GM23338 (cell line): ENCODE measurements around the gene DACT2. TPM values are rescaled to one million over a fixed set of nuclear protein-coding genes. Genes with fewer than 3 reads are reported as not detected.

Experiments
- ATAC-seq: fragments of 200-7000 bp; cut with Tn5 transposase; 3 replicates; pipeline ENCODE4 v1.9.1; 2020
- DNase-seq: peaks from one replicate; pipeline ENCODE4 v3.0.0-alpha.2; 2015; ENCODE audit warnings: low spot score
- H2AFZ ChIP-seq: fragments of 200-600 bp; sonication (generic); 2 replicates; pipeline ENCODE4 v1.8.0; 2016; ENCODE audit warnings: antibody characterized with exemption, mild to moderate bottlenecking, moderate library complexity
- H3F3A ChIP-seq: fragments of 200-600 bp; sonication (generic); replicated peaks from 2 replicates; pipeline ENCODE4 v1.8.0; 2017; ENCODE audit warnings: antibody characterized with exemption, mixed run types, low read depth
- H3K27ac ChIP-seq: fragments of 200-600 bp; sonication (generic); 2 replicates; pipeline ENCODE4 v1.6.1; 2016; ENCODE audit warnings: low read depth
- H3K27me3 ChIP-seq: fragments of 200-600 bp; sonication (generic); 2 replicates; pipeline ENCODE4 v1.8.0; 2016; ENCODE audit warnings: mild to moderate bottlenecking, mixed run types, moderate library complexity; ENCODE audit not compliant: insufficient read depth
- H3K36me3 ChIP-seq: fragments of 200-600 bp; sonication (generic); 2 replicates; pipeline ENCODE4 v1.8.0; 2016; ENCODE audit warnings: mild to moderate bottlenecking; ENCODE audit not compliant: insufficient read depth
- H3K4me1 ChIP-seq: fragments of 200-600 bp; sonication (generic); 2 replicates; pipeline ENCODE4 v1.8.0; 2016; ENCODE audit warnings: mild to moderate bottlenecking, moderate library complexity; ENCODE audit not compliant: insufficient read depth
- H3K4me2 ChIP-seq: fragments of 200-600 bp; sonication (generic); 2 replicates; pipeline ENCODE4 v1.7.1; 2017; ENCODE audit warnings: mixed run types
- H3K4me3 ChIP-seq: fragments of 200-600 bp; sonication (generic); 2 replicates; pipeline ENCODE4 v1.6.1; 2016; ENCODE audit warnings: mixed run types
- H3K79me2 ChIP-seq: fragments of 200-600 bp; sonication (generic); replicated peaks from 2 replicates; pipeline ENCODE4 v1.8.0; 2017; ENCODE audit warnings: mild to moderate bottlenecking; ENCODE audit not compliant: insufficient read depth
- H3K9me2 ChIP-seq: fragments of 200-600 bp; sonication (generic); 2 replicates; pipeline ENCODE4 v1.8.0; 2017; ENCODE audit not compliant: insufficient read depth
- H4K20me1 ChIP-seq: fragments of 200-600 bp; sonication (generic); replicated peaks from 2 replicates; pipeline ENCODE4 v1.8.0; 2017; ENCODE audit warnings: mild to moderate bottlenecking; ENCODE audit not compliant: insufficient read depth
- H3K27ac Mint-ChIP-seq: 2 replicates; pipeline ENCODE4 v1.8.0; 2020; ENCODE audit warnings: inconsistent platforms, mild to moderate bottlenecking, moderate library complexity, mixed read lengths
- H3K27me3 Mint-ChIP-seq: 3 replicates; pipeline ENCODE4 v1.8.0; 2022; ENCODE audit warnings: low read depth, mild to moderate bottlenecking, moderate library complexity, mixed read lengths, inconsistent platforms; ENCODE audit not compliant: insufficient read depth, poor library complexity
- H3K36me3 Mint-ChIP-seq: 3 replicates; pipeline ENCODE4 v1.8.0; 2021; ENCODE audit warnings: low read depth, mild to moderate bottlenecking, inconsistent platforms, moderate library complexity, mixed read lengths
- H3K4me1 Mint-ChIP-seq: 3 replicates; pipeline ENCODE4 v1.8.0; 2020; ENCODE audit warnings: mild to moderate bottlenecking, inconsistent platforms, mixed read lengths
- H3K4me3 Mint-ChIP-seq: 3 replicates; pipeline ENCODE4 v1.8.0; 2021; ENCODE audit warnings: moderate library complexity, mild to moderate bottlenecking, inconsistent platforms, mixed read lengths
- H3K9me3 Mint-ChIP-seq: 3 replicates; pipeline ENCODE4 v1.8.0; 2020; ENCODE audit warnings: moderate library complexity, mild to moderate bottlenecking, inconsistent platforms, mixed read lengths
- CREB1 ChIP-seq: fragments of 250-450 bp; sonication (Bioruptor Pico); IDR thresholded peaks from 2 replicates; pipeline ENCODE4 v1.5.0; 2020; ENCODE audit warnings: low read depth, mild to moderate bottlenecking, moderate library complexity
- EZH2 ChIP-seq: fragments of 200-600 bp; sonication (generic); IDR thresholded peaks from one replicate; pipeline ENCODE4 v1.8.0; 2017; ENCODE audit warnings: antibody characterized with exemption, mild to moderate bottlenecking, low read depth; ENCODE audit not compliant: unreplicated experiment
- EZH2phosphoT487 ChIP-seq: fragments of 200-600 bp; sonication (generic); IDR thresholded peaks from one replicate; pipeline ENCODE4 v1.8.1; 2018; ENCODE audit warnings: antibody characterized with exemption; ENCODE audit not compliant: unreplicated experiment
- JUNB ChIP-seq: IDR thresholded peaks from one replicate; pipeline ENCODE4 v1.6.1; 2016; ENCODE audit warnings: antibody characterized with exemption; ENCODE audit not compliant: unreplicated experiment
- REST ChIP-seq: IDR thresholded peaks from one replicate; pipeline ENCODE4 v1.6.1; 2018; ENCODE audit warnings: antibody characterized with exemption; ENCODE audit not compliant: unreplicated experiment
- STAT1 ChIP-seq: IDR thresholded peaks from one replicate; pipeline ENCODE4 v1.6.1; 2016; ENCODE audit warnings: antibody characterized with exemption; ENCODE audit not compliant: unreplicated experiment
- ZNF114 ChIP-seq: fragments of 250-450 bp; sonication (Bioruptor Pico); IDR thresholded peaks from 2 replicates; pipeline ENCODE4 v1.5.0; 2020; ENCODE audit warnings: mild to moderate bottlenecking, moderate library complexity
- ZNF331 ChIP-seq: fragments of 250-450 bp; sonication (Bioruptor Pico); IDR thresholded peaks from 2 replicates; pipeline ENCODE4 v1.5.0; 2020; ENCODE audit warnings: low read depth, mild to moderate bottlenecking, moderate library complexity
- polyA plus RNA-seq: library from polyadenylated mRNA; unstranded; fragments of >200 nt; fragmentation: Nextera tagmentation; extraction: Ambion mirVana; gene quantifications from 2 replicates; pipeline ENCODE4 v1.2.1, GENCODE V29; 2016
- total RNA-seq: library from RNA; depleted of rRNA; stranded (reverse); fragments of >200 nt; shearing (Covaris generic); gene quantifications from 2 replicates; pipeline ENCODE4 v1.2.3, GENCODE V29; 2014
- TF ChIP-seq, protein P1 (sequence below): fragments of 250-450 bp; sonication (Bioruptor Pico); IDR thresholded peaks from 2 replicates; pipeline ENCODE4 v1.5.0; 2020; ENCODE audit warnings: mild to moderate bottlenecking, moderate library complexity
- TF ChIP-seq, protein P2 (sequence below): IDR thresholded peaks from 2 replicates; pipeline ENCODE4 v1.6.1; 2016; ENCODE audit warnings: antibody characterized with exemption
- TF ChIP-seq, protein P3 (sequence below), 2 experiments: fragments of 200-600 bp in 1 of 2; sonication (generic) in 1 of 2; conservative IDR thresholded peaks; 2 replicates each; pipeline versions ENCODE4 v1.5.1 to v1.6.1; 2016 to 2017; ENCODE audit warnings: antibody characterized with exemption in 2 of 2, low read depth in 2 of 2, mild to moderate bottlenecking in 2 of 2, moderate library complexity in 1 of 2

The DACT2 gene
- total and polyA plus RNA-seq, 2 experiments from 2014 or later: 1.8 to 10.6 TPM

GRCh38 chr6:168309997-168310396, 9.6 kb downstream of the DACT2 start:
- Histone ChIP-seq H2AFZ (no peak overlapping the region), H3K36me3 (no peaks in the 10 kb centered on the region), H3K4me1 (peaks cover 14% of the 10 kb centered on the region), H3K9me2 (no peaks in the 10 kb centered on the region), H3K4me3 (no peak overlapping the region), H3K4me2 (no peak overlapping the region), H3K79me2 (no peaks in the 10 kb centered on the region; the same call in 1 of the 2 replicates), H3K27me3 (no peaks in the 10 kb centered on the region), H3K27ac (no peak overlapping the region), H4K20me1 (no peaks in the 10 kb centered on the region), H3F3A (no peaks in the 10 kb centered on the region)
- no peak overlapping the region for H3K4me3 Mint-ChIP-seq
- no peak overlapping the region for H3K27ac Mint-ChIP-seq
- H3K36me3 Mint-ChIP-seq: no peaks in the 10 kb centered on the region; the same call in 2 of the 3 replicates
- H3K27me3 Mint-ChIP-seq: peaks cover 15% of the 10 kb centered on the region
- DNase-seq: no peak
- ATAC-seq: no peak
- TF ChIP-seq, protein P1, sequence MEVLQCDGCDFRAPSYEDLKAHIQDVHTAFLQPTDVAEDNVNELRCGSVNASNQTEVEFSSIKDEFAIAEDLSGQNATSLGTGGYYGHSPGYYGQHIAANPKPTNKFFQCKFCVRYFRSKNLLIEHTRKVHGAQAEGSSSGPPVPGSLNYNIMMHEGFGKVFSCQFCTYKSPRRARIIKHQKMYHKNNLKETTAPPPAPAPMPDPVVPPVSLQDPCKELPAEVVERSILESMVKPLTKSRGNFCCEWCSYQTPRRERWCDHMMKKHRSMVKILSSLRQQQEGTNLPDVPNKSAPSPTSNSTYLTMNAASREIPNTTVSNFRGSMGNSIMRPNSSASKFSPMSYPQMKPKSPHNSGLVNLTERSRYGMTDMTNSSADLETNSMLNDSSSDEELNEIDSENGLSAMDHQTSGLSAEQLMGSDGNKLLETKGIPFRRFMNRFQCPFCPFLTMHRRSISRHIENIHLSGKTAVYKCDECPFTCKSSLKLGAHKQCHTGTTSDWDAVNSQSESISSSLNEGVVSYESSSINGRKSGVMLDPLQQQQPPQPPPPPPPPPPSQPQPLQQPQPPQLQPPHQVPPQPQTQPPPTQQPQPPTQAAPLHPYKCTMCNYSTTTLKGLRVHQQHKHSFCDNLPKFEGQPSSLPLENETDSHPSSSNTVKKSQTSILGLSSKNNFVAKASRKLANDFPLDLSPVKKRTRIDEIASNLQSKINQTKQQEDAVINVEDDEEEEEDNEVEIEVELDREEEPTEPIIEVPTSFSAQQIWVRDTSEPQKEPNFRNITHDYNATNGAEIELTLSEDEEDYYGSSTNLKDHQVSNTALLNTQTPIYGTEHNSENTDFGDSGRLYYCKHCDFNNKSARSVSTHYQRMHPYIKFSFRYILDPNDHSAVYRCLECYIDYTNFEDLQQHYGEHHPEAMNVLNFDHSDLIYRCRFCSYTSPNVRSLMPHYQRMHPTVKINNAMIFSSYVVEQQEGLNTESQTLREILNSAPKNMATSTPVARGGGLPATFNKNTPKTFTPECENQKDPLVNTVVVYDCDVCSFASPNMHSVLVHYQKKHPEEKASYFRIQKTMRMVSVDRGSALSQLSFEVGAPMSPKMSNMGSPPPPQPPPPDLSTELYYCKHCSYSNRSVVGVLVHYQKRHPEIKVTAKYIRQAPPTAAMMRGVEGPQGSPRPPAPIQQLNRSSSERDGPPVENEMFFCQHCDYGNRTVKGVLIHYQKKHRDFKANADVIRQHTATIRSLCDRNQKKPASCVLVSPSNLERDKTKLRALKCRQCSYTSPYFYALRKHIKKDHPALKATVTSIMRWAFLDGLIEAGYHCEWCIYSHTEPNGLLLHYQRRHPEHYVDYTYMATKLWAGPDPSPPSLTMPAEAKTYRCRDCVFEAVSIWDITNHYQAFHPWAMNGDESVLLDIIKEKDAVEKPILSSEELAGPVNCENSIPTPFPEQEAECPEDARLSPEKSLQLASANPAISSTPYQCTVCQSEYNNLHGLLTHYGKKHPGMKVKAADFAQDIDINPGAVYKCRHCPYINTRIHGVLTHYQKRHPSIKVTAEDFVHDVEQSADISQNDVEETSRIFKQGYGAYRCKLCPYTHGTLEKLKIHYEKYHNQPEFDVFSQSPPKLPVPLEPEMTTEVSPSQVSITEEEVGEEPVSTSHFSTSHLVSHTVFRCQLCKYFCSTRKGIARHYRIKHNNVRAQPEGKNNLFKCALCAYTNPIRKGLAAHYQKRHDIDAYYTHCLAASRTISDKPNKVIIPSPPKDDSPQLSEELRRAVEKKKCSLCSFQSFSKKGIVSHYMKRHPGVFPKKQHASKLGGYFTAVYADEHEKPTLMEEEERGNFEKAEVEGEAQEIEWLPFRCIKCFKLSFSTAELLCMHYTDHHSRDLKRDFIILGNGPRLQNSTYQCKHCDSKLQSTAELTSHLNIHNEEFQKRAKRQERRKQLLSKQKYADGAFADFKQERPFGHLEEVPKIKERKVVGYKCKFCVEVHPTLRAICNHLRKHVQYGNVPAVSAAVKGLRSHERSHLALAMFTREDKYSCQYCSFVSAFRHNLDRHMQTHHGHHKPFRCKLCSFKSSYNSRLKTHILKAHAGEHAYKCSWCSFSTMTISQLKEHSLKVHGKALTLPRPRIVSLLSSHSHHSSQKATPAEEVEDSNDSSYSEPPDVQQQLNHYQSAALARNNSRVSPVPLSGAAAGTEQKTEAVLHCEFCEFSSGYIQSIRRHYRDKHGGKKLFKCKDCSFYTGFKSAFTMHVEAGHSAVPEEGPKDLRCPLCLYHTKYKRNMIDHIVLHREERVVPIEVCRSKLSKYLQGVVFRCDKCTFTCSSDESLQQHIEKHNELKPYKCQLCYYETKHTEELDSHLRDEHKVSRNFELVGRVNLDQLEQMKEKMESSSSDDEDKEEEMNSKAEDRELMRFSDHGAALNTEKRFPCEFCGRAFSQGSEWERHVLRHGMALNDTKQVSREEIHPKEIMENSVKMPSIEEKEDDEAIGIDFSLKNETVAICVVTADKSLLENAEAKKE (CRISPR knock-in tag): no peak
- TF ChIP-seq ZNF331 (CRISPR knock-in tag): no peak
- no peak for TF ChIP-seq STAT1
- TF ChIP-seq ZNF114: no peak
- no peak for TF ChIP-seq EZH2phosphoT487
- no peak for TF ChIP-seq EZH2
- no peak for TF ChIP-seq JUNB
- TF ChIP-seq, protein P2, sequence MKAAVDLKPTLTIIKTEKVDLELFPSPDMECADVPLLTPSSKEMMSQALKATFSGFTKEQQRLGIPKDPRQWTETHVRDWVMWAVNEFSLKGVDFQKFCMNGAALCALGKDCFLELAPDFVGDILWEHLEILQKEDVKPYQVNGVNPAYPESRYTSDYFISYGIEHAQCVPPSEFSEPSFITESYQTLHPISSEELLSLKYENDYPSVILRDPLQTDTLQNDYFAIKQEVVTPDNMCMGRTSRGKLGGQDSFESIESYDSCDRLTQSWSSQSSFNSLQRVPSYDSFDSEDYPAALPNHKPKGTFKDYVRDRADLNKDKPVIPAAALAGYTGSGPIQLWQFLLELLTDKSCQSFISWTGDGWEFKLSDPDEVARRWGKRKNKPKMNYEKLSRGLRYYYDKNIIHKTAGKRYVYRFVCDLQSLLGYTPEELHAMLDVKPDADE: no peak
- TF ChIP-seq CREB1 (CRISPR knock-in tag): no peak
- TF ChIP-seq, protein P3, sequence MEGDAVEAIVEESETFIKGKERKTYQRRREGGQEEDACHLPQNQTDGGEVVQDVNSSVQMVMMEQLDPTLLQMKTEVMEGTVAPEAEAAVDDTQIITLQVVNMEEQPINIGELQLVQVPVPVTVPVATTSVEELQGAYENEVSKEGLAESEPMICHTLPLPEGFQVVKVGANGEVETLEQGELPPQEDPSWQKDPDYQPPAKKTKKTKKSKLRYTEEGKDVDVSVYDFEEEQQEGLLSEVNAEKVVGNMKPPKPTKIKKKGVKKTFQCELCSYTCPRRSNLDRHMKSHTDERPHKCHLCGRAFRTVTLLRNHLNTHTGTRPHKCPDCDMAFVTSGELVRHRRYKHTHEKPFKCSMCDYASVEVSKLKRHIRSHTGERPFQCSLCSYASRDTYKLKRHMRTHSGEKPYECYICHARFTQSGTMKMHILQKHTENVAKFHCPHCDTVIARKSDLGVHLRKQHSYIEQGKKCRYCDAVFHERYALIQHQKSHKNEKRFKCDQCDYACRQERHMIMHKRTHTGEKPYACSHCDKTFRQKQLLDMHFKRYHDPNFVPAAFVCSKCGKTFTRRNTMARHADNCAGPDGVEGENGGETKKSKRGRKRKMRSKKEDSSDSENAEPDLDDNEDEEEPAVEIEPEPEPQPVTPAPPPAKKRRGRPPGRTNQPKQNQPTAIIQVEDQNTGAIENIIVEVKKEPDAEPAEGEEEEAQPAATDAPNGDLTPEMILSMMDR (conservative IDR thresholded peaks at IDR 0.05; ENCODE audit: low read depth in 2 of 2): no peak
- no peak for TF ChIP-seq REST
- H3K9me3 Mint-ChIP-seq: no peaks in the 10 kb centered on the region
- H3K4me1 Mint-ChIP-seq: peaks cover 29% of the 10 kb centered on the region
